ENCODE measurements around the gene WASHC3.
"Not testable (repeated sequence)": the region's sequence is repeated elsewhere in the genome, so short reads cannot be mapped to it uniquely, and the experiment has no call there.

Gene WASHC3, protein sequence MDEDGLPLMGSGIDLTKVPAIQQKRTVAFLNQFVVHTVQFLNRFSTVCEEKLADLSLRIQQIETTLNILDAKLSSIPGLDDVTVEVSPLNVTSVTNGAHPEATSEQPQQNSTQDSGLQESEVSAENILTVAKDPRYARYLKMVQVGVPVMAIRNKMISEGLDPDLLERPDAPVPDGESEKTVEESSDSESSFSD

DNA sequence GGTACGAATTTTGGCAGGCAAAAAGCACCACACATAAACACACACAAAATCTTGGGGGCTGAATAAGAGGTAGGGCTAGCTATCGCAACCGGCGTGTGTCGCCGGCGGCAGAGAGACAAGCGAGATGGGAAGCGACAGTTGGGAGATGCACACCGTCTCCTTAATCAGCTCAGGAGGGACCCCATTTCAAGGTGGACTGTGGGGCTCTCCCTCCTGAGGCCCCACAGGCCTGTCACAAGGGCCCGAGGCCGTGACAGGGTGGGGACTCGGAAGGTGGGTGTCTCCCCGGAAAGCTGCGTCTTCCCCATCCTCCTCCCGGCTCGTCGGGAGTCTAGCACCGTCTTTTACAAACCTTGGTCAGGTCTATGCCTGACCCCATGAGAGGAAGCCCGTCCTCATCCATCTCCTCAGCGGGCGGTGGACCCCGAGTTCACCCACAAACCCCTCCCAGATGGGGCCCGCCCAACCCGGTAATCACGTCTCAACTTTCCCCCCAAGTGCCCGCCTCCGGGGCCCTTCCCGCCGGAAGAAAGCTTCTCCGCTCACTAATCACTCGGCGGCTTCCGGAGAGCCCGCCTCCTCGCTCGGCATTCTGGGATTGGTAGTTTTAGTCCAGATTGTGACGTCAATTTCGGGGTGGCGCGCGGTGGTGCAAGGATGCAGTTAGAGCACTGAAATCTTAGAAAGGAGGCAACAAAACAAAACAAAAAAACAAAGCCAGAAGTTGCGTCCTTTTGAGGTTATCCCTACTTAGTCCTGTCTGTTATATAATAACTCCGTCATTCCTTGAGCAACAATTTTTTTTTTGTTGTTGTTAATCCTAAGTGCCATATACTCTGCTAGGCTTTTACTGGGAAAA is at the start of gene WASHC3:
TSS of gene WASHC3 (minus strand) at position 432 of the 859 bp plus-strand sequence. CDS start at position 403, 29 bp downstream.
- DNase-seq = peak; percentile 91

DNA sequence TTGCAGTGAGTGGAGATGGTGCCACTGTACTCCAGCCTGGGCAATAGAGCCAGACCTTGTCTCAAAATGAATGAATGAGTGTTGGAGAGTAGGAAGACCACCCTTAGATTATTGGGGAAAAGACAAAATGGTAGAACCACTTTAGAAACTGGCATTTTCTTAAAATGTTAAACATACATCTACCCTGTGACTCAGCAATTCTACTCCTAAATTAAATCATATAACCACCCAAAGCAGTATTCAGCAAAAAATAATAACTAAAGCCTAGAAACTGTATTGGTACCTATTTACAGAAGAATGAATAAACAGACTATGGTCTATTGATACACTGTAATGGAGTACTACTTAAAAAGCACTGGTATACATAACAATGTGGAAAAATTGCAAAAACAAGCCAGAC is 49.0 kb upstream of the WASHC3 start:
- DNase-seq = no peak

DNA sequence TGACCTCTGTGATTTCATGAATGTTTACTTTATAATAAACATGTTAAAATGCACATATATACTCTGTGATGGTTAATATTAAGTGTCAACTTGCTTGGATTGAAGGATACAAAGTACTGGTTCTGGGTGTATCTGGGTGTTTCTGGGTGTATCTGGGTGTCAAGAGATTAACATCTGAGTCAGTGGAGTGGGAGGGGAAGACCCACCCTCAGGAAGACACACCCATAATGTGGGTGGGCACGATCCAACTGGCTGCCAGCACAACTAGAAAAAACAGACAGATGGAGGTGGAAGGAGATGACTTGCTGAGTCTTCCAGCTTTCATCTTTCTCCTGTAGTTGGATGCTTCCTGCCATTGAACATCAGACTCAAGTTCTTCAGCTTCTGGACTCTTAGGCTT is 46.2 kb upstream of the WASHC3 start:
- DNase-seq = no peak

DNA sequence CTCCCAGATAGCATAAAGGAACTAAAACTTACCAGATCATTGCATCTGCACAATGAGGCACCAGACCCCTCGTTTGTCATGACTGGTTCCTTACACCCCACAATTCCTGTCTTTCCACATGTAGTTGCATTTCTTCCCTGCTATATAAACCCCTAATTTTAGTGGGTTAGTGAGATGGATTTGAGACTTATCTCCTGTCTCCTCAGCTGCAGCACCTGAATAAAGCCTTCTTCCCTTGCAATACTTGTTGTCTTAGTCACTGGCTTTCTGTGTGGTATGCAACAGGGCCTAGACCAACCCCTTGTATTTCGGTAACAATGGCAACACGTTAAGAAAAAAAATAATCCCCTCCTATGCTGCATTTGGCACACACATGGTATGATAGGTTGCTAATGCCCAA is 45.1 kb upstream of the WASHC3 start:
- DNase-seq = no peak

DNA sequence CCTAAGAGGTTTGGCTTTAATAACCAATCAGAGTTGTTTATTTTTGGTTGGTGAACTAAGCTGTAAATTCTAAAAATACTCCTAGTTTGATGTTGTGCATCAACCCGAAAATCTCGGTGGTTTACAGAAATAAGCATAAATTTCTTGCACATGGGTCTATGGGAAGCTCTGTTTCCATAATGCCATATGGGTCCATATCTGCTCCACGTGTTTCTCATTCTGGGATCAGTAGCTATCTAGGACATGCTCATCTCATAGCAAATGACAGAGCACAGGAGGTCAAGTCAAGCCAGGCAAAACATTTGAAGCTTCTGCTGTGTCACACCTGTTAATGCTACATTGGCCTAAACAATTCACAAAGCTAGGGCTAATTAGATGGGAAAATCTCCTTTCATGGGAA is 35.1 kb upstream of the WASHC3 start:
- DNase-seq = no peak

DNA sequence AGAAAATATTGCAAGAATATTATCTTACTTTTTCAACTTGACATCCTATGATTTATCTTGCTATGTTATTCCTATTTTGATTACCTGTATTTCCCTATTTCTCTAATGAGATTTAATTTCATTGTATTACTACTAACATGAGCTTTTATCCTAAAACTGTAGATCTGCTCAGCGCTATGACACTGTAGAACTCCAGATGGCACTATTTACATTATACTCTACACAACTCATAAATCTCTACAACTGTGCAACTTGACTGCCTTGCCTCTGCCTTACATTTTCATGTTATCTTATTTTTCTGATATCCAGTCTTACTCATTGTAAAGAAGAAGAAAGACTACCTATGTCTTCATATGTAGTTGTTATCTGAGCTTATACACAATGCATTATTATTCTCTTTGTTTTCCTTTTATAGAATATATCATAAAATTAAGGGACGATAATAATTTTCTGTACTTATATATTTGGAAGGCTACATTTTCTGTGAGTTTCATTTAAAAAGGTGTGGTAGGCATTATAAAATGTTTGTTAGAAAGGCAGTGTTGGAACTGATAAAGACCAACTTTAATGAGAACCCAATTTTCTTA is 34.0 kb upstream of the WASHC3 start:
- DNase-seq = no peak

DNA sequence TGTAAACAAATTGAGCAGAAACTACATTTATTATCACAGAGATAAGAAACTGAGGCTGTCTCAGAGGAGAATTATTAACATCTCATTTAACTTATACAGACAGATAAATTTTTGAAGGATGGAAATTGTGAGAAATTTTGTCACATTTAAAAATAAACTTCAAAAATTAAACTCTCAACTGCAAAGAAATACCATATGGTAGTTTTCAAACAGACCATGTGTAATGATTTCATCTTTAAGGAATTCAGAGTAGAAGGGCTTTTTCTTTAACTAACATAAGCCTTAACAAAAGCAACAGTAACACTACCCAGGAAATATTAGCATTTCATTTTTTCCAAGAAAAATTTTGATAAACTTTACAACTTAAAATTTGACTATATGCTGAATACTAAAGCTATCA is 31.5 kb upstream of the WASHC3 start:
- no peak for DNase-seq

DNA sequence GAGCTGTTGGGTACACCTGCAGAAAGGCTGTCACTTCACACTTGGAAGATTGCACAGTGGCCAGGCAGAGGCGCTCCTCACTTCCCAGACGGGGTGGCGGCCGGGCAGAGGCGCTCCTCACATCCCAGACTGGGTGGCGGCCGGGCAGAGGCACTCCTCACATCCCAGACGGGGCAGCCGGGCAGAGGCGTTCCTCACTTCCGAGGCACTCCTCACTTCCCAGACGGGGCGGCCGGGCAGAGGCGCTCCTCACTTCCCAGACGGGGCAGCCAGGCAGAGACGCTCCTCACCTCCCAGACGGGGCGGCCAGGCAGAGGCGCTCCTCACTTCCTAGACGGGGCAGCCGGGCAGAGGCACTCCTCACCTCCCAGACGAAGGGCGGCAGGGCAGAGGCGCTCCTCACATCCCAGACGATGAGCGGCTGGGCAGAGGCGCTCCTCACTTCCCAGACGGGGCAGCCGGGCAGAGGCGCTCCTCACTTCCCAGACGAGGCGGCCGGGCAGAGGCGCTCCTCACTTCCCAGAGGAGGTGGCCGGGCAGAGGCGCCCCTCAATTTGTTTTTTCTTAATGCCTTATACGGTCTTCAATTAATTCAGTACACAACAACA is 27.5 kb upstream of the WASHC3 start:
- DNase-seq = not testable (repeated sequence)

DNA sequence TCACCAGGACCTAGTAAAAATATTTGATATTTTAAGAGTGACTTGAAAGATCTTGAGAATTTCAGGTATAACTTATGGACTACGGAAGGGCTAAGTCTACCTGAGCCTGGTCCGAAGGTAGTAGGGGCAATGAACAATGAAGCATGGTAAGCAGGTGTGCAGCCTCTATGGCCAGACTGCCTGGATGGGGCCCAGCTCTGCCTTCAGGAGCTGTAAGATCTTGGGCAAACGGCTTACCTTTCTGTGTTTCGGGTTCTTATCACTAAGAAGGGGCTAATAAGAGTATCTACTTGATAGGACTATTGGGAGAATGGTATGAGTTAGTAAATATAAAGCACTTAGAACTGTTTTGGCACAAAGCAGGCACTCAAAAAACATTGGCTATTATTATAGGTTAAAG is 19.1 kb upstream of the WASHC3 start:
- no peak for DNase-seq

DNA sequence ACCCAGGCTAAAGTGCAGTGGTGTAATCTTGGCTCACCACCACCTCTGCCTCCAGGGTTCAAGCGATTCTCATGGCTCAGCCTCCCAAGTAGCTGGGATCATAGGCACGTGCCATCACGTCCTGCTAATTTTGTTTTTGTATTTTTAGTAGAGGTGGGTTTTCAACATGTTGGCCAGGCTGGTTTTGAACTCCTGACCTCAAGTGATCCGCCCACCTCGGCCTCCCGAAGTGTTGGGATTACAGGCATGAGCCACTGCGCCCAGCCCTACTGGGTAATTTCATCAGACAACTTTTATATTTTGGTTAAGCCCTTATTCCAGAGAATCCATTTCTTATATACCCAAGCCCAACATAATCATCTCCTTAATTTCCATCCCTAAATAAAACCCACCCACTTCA is 10.3 kb upstream of the WASHC3 start:
- DNase-seq = not testable (repeated sequence)

DNA sequence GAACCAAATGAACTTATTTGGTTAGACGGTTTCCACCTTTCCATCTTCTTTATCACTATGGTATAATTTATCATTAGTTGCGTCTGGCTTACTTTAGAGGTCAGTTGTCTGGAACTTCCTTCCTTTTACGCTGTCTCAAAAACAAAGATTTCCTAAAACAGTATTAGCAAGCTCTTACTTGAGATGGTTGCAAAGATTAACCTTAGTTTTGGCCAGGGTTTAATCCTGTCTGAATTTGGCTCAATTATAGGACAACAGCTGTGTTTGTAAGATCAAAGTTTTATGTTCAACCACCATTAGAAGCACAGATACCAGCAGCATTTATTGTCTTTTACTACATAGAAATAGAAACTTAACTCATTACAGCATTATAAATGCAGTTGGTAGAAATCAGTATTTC is 7.9 kb upstream of the WASHC3 start:
- no peak for DNase-seq

DNA sequence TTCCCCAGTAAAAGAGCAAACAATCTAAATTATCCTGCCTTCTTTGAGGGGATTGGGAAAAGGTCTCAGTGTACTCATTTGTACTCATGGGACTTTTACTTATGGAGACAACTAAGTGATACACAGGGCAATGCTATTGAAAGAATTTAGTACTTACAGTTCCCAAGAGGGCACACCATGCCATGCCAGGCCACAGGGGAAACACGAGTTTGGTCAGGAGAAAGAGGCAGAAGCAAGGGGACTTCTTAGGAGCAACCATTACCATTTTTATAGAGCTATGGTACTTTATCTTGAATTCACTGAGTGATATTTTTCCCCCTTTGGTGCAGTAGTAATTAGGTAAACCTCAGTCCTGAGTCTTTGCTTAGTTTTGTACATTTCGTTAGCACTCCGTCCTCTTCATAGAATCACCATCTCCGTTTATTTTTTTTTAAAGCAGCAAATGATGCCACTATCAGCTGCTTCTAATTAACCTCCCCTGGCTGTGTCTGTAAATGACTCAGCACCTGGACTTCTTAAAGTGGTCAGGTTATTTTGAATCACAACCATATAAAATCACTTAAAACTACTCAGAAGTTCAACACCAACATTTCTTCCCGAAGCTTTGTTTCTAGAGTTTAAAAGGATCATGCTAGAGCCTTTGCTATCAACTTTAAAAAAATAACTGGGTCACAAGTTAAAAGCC is 5.9 kb upstream of the WASHC3 start:
- no peak for DNase-seq

DNA sequence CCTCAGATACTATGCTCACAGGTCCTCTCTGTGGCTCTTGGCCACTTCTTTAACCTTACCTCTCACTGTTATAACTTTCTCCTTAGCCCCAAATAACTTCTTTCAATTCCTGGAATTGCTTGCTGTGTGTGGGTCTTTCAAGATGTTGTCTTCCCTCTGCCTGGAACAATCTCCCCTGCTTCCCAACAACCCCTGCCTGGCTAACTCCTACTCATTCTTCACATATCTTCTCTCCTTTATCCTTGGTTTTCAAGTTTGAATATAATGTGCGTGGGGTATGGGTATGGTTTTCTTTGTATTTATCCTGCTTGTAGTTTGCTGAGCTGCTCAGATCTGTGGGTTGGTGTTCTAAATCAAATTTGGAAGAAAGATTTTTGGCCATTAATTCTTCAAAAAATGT is 2.7 kb upstream of the WASHC3 start:
- no peak for DNase-seq

DNA sequence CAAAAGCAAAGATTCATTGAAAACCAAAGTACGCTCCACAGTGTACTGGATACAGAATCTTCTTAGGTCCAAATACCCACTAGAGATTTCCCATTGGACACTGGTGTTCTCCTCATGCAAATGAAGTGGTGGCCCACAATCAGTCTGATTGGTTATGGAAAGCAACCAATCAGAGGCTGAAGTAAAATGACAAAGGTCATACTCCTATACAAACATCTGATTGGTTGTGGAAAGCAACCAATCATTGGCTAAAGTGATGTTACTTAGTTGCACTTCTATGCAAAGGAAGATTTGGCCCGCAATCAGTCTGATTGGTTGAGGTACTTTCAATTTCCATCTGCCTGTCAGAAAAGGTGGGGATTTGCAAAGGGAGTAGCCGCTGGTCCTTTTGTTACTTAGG is 1.3 kb upstream of the WASHC3 start:
- no peak for DNase-seq

DNA sequence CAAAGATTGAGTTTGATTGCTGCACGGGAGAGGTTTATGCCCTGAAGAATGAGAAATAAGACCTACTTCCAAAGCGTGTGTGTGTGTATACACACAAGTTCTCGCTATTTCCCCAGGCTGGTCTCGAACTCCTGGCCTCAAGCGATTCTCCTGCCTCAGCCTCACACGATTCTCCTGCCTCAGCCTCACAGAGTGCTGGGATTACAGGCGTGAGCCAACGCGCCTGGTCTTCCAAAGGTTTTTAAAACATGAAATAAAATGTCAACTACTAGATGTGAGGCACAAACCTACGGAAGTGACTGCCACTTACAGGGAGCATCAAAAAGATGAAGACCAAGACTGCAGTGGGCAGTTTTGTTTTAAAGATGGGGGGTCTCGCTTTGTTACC is 622 bp upstream of the WASHC3 start:
- no peak for DNase-seq

DNA sequence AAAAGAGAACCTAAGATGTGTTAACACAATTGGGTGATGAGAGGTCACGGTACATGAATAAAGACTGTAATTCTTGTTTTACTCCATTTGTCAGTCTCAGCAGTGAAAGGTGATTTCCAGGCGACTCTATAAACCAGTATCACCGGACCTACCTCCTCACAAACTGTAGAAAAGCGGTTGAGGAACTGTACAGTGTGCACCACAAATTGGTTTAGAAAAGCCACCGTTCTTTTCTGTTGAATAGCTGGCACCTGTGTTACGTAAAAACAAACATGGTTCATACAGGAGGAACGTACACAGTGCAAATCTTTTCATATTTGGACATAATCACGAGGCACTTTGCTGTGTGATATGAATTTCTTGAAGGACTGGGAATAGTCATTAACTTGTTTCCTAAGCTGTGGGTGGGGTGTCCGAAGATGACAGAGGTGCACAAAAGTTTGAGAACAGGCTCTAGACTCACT is 663 bp downstream of the WASHC3 start:
- no peak for DNase-seq

DNA sequence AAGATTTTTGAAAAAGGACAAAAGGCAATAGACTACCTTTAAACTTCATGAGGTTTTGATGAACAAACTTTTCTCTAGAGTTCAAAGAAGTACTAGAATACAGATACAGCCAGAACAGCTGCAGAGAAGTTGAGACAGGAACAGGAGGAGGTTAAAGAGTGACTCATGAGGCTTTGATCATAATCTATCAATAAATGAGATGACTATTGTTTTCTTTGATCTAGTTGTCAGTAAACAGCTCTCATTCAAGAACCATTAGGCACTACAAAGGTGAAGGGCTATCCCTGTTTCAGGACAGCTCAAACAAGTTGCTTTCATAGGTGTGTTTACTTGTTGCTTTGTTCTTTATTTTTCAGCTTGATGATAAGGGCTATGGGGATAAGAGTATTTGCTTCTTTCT is 2.4 kb downstream of the WASHC3 start:
- no peak for DNase-seq

DNA sequence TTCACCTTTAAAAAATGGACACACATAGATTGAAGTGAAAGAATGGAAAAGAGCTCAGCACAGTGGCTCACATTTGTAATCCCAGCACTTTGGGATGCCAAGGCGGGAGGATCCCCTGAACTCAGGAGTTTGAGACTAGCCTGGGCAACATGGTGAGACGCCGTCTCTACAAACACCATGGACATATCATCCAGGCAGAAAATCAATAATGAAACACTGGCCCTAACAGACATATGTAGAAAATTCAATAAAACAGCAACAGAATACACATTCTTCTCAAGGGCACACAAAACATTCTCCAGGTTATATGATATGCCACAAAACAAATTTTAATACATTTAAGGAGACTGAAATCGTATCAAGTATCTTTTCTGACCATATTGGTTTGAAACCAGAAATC is 7.4 kb downstream of the WASHC3 start:
- DNase-seq = no peak

DNA sequence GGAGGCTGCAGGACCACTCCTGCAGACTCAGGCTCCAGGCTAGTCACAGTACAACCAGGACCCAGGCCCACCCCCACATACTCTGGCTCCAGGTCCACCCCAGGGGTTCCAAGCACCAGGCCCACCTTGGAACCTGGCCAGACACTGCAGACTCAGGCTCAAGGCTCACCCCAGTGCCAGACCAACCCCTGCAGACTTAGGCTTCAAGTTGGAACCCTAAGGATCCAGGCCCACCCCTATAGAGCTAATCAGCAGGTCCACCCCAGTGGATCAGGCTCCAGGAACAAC is 8.8 kb downstream of the WASHC3 start:
- no peak for DNase-seq

DNA sequence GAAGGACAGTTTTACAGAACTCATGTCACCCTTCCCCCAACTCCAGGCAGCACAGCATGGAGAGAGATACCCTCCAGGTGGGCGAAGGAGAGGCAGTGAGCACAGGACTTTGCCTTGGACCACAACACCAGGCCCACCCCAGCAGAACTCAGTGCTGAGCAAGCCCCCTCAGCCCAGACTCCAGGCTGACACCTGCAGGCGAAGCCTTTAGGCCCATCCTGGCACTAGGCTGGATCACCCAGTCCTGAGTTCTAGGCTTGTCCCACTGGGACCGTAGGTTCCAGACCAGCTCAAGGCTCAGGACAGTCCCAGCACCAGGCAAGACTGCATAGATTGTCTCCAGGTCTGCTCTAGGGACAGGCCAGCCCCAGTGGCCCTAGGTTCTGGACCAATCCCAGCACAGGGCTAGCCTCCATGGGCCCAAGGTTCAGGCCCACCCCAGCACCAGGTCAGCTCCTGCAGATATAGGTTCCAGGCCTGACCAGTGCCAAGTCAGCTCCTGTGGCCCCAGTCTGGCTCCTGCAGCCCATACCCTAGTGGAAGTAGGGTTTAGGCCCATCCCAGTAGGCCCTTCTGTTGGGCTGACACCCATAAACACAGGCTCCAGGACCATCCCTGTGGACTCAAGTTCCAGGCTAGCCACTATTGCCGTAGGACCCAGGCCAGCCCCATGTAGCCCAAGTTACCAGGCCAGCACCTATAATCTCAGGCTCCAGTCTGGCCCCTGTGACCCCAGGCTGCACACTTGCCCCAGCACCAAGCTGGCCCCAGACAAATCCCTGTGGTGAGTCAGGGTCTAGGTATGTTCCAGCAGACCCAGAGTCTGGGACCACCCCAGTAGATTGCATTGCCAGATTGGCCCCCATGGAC is 9.4 kb downstream of the WASHC3 start:
- no peak for DNase-seq

DNA sequence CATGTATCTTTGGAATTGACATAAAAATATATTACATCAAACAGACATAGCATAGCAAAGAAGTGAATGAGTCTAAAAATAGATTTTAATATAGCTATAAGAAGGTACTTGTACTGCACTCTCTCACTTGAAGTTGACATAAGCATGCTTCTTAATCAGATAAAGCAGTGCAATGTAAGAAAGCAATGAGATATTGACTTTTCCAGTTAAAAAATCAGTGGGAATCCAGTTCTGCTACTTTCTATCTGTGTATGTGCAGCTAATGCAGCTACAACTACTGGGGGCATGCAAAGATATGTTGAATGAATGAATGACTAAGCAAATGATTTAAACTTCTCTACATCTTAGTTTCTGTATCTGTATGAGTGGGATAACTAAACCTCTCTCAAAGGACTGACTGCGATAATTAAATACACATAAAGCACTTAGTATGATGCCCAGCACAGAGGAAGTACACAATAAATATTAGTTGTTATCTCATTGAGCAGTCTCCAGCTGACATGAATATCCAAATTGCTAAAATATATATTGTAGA is 10.3 kb downstream of the WASHC3 start:
- DNase-seq = no peak

Data from activated T-cell treated with anti-CD3 and anti-CD28 coated beads for 4 hours (primary cell).